Neural cell (in vitro differentiated cells): Measurements from ENCODE around the gene JUND. TPM values are rescaled to one million over a fixed set of nuclear protein-coding genes. Genes with fewer than 3 reads are reported as not detected.

ENCODE experiments used
- H2AFZ ChIP-seq: fragments of 200-600, 300-800 bp; sonication (generic), shearing (Covaris generic); 2 replicates; pipeline ENCODE4 v1.6.0; 2014; ENCODE audit warnings: low read depth, mild to moderate bottlenecking, antibody characterized with exemption, low read length, moderate library complexity
- H3F3A ChIP-seq: fragments of 200-600 bp; shearing (Covaris generic); 2 replicates; pipeline ENCODE4 v1.6.1; 2016; ENCODE audit warnings: mild to moderate bottlenecking, moderate library complexity, mixed read lengths, antibody characterized with exemption, low read length; ENCODE audit not compliant: insufficient read depth, poor library complexity, severe bottlenecking
- H3K27ac ChIP-seq: fragments of 200-600, 300-800 bp; sonication (generic), shearing (Covaris generic); 2 replicates; pipeline ENCODE4 v1.5.1; 2014; ENCODE audit warnings: mild to moderate bottlenecking, low read length, moderate library complexity
- H3K27me3 ChIP-seq: fragments of 300-800, 200-600 bp; sonication (generic), shearing (Covaris generic); 2 replicates; pipeline ENCODE4 v1.6.0; 2014; ENCODE audit warnings: mild to moderate bottlenecking, low read depth, low read length, moderate library complexity; ENCODE audit not compliant: insufficient read depth
- H3K36me3 ChIP-seq: fragments of 300-800, 200-600 bp; sonication (generic), shearing (Covaris generic); 2 replicates; pipeline ENCODE4 v1.5.1; 2014; ENCODE audit warnings: mild to moderate bottlenecking, antibody characterized with exemption, low read length, moderate library complexity; ENCODE audit not compliant: insufficient read depth
- H3K4me2 ChIP-seq: fragments of 300-800, 200-600 bp; sonication (generic), shearing (Covaris generic); 2 replicates; pipeline ENCODE4 v1.6.0; 2014; ENCODE audit warnings: mild to moderate bottlenecking, low read length
- H3K4me3 ChIP-seq: fragments of 300-800, 200-600 bp; sonication (generic), shearing (Covaris generic); 2 replicates; pipeline ENCODE4 v1.5.1; 2014; ENCODE audit warnings: mild to moderate bottlenecking, low read length, moderate library complexity
- H3K79me2 ChIP-seq: fragments of 200-600 bp; shearing (Covaris generic); replicated peaks from 2 replicates; pipeline ENCODE4 v1.6.0; 2014; ENCODE audit warnings: mild to moderate bottlenecking, low read length, moderate library complexity; ENCODE audit not compliant: insufficient read depth
- H3K9ac ChIP-seq: fragments of 300-800, 200-600 bp; sonication (generic), shearing (Covaris generic); 2 replicates; pipeline ENCODE4 v1.6.1; 2016; ENCODE audit warnings: mild to moderate bottlenecking, low read length, mixed read lengths
- H3K9me2 ChIP-seq: fragments of 200-600 bp; shearing (Covaris generic); 2 replicates; pipeline ENCODE4 v1.6.1; 2016; ENCODE audit warnings: mild to moderate bottlenecking, low read length, mixed read lengths; ENCODE audit not compliant: insufficient read depth
- H3K9me3 ChIP-seq: fragments of 200-600, 300-800 bp; sonication (generic), shearing (Covaris generic); 2 replicates; pipeline ENCODE4 v1.6.1; 2016; ENCODE audit warnings: mild to moderate bottlenecking, mixed run types, low read length, moderate library complexity, mixed read lengths
- H4K20me1 ChIP-seq: fragments of 200-600 bp; shearing (Covaris generic); 2 replicates; pipeline ENCODE4 v1.6.1; 2016; ENCODE audit warnings: mild to moderate bottlenecking, mixed run types; ENCODE audit not compliant: insufficient read depth
- EP300 ChIP-seq: fragments of 450-650 bp; conservative IDR thresholded peaks from 2 replicates; pipeline ENCODE4 v1.6.1; 2014; ENCODE audit warnings: antibody characterized with exemption, mild to moderate bottlenecking, moderate library complexity; ENCODE audit not compliant: poor library complexity, severe bottlenecking
- EZH2 ChIP-seq: fragments of 200-600, 300-800 bp; shearing (Covaris generic), sonication (generic); IDR thresholded peaks from 2 replicates; pipeline ENCODE4 v1.6.1; 2014; ENCODE audit warnings: antibody characterized with exemption, low read length, borderline replicate concordance, mild to moderate bottlenecking; ENCODE audit not compliant: insufficient read depth, poor library complexity, severe bottlenecking
- MXI1 ChIP-seq: fragments of 450-650 bp; conservative IDR thresholded peaks from 2 replicates; pipeline ENCODE4 v1.6.1; 2014; ENCODE audit warnings: antibody characterized with exemption, mild to moderate bottlenecking; ENCODE audit not compliant: poor library complexity, severe bottlenecking
- POLR2AphosphoS5 ChIP-seq: IDR thresholded peaks from 2 replicates; pipeline ENCODE4 v1.6.1; 2012
- RAD21 ChIP-seq: fragments of 450-650 bp; conservative IDR thresholded peaks from 2 replicates; pipeline ENCODE4 v1.6.1; 2014; ENCODE audit warnings: antibody characterized with exemption, mild to moderate bottlenecking, moderate library complexity
- REST ChIP-seq: IDR thresholded peaks from 2 replicates; pipeline ENCODE4 v1.6.1; 2012; ENCODE audit warnings: borderline replicate concordance
- SMC3 ChIP-seq: fragments of 450-650 bp; conservative IDR thresholded peaks from 2 replicates; pipeline ENCODE4 v1.6.1; 2014; ENCODE audit warnings: antibody characterized with exemption, mild to moderate bottlenecking, moderate library complexity; ENCODE audit not compliant: poor library complexity
- TAF1 ChIP-seq: IDR thresholded peaks from 2 replicates; pipeline ENCODE4 v1.6.1; 2012; ENCODE audit warnings: low read depth
- polyA plus RNA-seq: library from polyadenylated mRNA; depleted of rRNA; stranded (reverse); fragments of >200 nt; gene quantifications from 2 replicates; pipeline ENCODE4 v1.2.3, GENCODE V29; 2014
- TF ChIP-seq, protein P1 (sequence below): fragments of 450-650 bp; IDR thresholded peaks from 2 replicates; pipeline ENCODE4 v1.5.1; 2014; ENCODE audit warnings: antibody characterized with exemption, mild to moderate bottlenecking, moderate library complexity; ENCODE audit not compliant: poor library complexity, severe bottlenecking

Gene JUND
- polyA plus RNA-seq, 1 donor from 2014 or later = 94.9 TPM

GRCh38 chr19:18280247-18281081 is 958 bp downstream of the JUND start:
- peak overlapping the region; percentile 99 for H3K9ac ChIP-seq
- H4K20me1 ChIP-seq = peaks cover 35% of the 10 kb centered on the region
- peaks cover 5% of the 10 kb centered on the region for H3F3A ChIP-seq
- TF ChIP-seq REST (peak; percentile 83), POLR2AphosphoS5 (peak; percentile 86), SMC3 (peak; percentile 19), RAD21 (no peak), EZH2 (no peak), TAF1 (peak; percentile 36), EP300 (peak; percentile 26), MXI1 (peak; percentile 27)
- TF ChIP-seq, protein P1, sequence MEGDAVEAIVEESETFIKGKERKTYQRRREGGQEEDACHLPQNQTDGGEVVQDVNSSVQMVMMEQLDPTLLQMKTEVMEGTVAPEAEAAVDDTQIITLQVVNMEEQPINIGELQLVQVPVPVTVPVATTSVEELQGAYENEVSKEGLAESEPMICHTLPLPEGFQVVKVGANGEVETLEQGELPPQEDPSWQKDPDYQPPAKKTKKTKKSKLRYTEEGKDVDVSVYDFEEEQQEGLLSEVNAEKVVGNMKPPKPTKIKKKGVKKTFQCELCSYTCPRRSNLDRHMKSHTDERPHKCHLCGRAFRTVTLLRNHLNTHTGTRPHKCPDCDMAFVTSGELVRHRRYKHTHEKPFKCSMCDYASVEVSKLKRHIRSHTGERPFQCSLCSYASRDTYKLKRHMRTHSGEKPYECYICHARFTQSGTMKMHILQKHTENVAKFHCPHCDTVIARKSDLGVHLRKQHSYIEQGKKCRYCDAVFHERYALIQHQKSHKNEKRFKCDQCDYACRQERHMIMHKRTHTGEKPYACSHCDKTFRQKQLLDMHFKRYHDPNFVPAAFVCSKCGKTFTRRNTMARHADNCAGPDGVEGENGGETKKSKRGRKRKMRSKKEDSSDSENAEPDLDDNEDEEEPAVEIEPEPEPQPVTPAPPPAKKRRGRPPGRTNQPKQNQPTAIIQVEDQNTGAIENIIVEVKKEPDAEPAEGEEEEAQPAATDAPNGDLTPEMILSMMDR = no peak
- H3K79me2 ChIP-seq = peaks cover 51% of the 10 kb centered on the region
- no peaks in the 10 kb centered on the region for H3K9me2 ChIP-seq
- no peaks in the 10 kb centered on the region for H3K27me3 ChIP-seq
- no peak overlapping the region for H2AFZ ChIP-seq
- H3K27ac ChIP-seq = peak overlapping the region; percentile 94
- H3K36me3 ChIP-seq = peaks cover 9% of the 10 kb centered on the region
- H3K4me2 ChIP-seq = no peak overlapping the region
- H3K9me3 ChIP-seq = no peaks in the 10 kb centered on the region
- H3K4me3 ChIP-seq = peak overlapping the region; percentile 100

DNA sequence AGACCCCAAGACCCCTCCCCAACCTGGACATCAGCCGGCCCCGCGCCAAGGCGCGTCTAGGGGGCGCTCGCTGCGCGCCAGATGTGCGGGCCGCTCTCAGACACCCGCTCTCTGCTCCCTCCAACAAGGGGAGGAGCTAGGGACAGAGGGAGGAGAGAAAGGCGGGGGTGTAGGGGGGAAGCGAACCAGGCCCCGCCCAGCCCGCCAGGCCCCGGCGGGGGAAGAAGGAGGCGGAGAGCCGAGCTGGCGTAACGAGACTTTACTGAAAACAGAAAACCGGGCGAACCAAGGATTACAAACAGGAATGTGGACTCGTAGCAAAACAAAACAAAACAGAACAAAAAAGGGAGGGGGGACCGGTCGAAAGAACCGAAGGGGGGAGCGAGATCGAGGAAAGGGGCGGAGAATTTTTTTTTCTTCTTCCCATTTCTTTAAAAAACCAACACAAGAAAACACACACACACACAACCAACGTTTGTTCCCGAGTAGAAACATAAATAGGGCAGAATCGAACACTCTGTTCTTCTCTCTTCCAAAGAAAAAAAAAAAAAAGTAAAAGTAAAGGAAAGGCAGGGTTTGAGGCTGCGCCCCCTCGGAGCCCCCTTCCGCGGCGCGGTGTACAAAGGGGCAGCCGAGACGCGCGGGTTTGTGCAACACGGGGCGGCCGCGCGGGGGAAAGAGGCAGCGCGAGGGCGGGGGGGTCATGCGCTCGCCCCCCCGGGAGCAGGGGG is 1.7 kb downstream of the JUND start:
- H3K9me2 ChIP-seq = no peaks in the 10 kb centered on the region
- H3K36me3 ChIP-seq = peaks cover 10% of the 10 kb centered on the region
- peaks cover 41% of the 10 kb centered on the region for H4K20me1 ChIP-seq
- no peaks in the 10 kb centered on the region for H3K27me3 ChIP-seq
- no peaks in the 10 kb centered on the region for H3K9me3 ChIP-seq
- peak overlapping the region; percentile 99 for H3K9ac ChIP-seq
- peak overlapping the region; percentile 94 for H3K27ac ChIP-seq
- TF ChIP-seq REST (no peak), EP300 (peak; percentile 3), SMC3 (peak; percentile 87), EZH2 (no peak), TAF1 (peak; percentile 58), RAD21 (peak; percentile 94), POLR2AphosphoS5 (peak; percentile 87)
- TF ChIP-seq, protein P1 = peak; percentile 99
- H2AFZ ChIP-seq = no peak overlapping the region
- H3K4me2 ChIP-seq = peak overlapping the region; percentile 63
- peak overlapping the region; percentile 100 for H3K4me3 ChIP-seq
- peaks cover 5% of the 10 kb centered on the region for H3F3A ChIP-seq
- peaks cover 54% of the 10 kb centered on the region for H3K79me2 ChIP-seq
